ENCODE results near the gene SF3A1.
A peak's percentile ranks its signal among the peaks of the same experiment; 100 is the strongest.

SF3A1 gene

GRCh38 chr22:30321461-30321860 lies 35.2 kb downstream of the SF3A1 start:
- no peak for DNase-seq

GRCh38 chr22:30320021-30320556 lies 36.6 kb downstream of the SF3A1 start:
- DNase-seq = no peak

DNA sequence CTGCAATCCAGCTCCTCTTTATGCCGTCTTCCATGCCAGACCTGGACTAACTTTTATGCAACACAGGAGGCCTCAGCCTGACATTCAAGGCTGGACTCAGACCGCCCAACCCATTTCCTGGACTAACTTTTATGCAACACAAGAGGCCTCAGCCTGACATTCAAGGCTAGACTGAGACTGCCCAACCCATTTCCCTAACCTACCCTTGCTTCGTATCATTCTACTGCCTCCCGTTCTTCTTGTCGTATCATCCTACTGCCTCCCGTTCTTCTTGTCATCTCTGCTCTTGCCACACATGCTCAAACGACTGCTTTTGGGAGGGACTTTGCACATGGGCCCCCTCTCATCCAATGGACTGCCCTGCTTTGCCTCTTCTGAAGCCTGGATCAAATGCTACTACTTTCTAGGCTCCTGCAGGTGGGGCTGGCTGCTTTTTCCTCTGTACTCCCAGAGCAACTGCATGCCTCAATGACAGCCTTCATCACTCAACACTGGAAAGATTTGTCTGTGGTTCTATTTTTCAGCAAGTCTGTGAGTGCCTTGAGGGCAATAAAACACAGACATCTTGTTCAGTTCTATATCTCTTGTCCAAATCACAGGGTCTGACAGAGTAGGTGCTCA lies 37.8 kb downstream of the SF3A1 start:
- DNase-seq = no peak

- DNase-seq = no peak
Observed at GRCh38 chr22:30317778-30318177, 38.9 kb downstream of the SF3A1 start.

- DNase-seq = no peak
Observed at GRCh38 chr22:30315962-30316576, 40.6 kb downstream of the SF3A1 start.

DNA sequence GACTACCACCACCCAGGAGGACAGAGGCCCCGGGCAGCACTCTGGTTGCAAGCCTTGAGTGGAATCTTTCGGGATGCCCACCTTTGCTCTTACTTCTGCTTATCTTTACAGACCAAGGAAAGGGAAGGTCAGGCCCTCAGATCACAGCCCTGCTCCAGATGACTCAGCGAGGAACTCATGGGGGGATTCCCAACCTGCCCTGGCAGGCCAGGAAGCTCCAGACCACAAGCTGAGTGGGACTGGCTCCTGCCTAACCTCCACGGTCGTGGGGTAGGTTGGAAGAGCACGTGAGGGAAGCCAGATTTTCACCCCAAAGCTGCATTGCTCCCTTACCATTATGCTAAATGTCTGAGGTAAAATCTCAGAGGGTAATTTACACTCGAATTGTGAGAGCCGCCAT lies 41.8 kb downstream of the SF3A1 start:
- DNase-seq = peak; percentile 54 to 68

GRCh38 chr22:30313527-30314363 lies 42.9 kb downstream of the SF3A1 start:
- DNase-seq = no peak

DNA sequence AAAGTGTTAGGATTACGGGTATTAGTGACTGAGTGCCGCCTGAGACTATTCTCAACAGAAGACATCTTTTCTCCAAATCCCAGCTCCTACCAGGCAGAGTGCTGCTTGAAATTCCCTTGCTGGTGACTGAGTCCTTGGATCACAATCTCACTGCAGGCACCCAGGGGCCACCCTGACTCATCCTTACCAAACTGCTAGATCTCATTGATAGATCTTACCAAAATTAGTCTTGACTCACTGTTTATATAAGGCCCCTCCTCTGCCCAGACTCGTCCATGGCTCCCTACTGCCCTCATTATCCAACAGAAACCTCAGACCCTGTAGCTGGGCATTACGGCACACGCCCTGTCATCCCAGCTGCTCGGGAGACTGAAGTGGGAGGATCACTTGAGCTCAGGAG lies 44.6 kb downstream of the SF3A1 start:
- DNase-seq = no peak

DNA sequence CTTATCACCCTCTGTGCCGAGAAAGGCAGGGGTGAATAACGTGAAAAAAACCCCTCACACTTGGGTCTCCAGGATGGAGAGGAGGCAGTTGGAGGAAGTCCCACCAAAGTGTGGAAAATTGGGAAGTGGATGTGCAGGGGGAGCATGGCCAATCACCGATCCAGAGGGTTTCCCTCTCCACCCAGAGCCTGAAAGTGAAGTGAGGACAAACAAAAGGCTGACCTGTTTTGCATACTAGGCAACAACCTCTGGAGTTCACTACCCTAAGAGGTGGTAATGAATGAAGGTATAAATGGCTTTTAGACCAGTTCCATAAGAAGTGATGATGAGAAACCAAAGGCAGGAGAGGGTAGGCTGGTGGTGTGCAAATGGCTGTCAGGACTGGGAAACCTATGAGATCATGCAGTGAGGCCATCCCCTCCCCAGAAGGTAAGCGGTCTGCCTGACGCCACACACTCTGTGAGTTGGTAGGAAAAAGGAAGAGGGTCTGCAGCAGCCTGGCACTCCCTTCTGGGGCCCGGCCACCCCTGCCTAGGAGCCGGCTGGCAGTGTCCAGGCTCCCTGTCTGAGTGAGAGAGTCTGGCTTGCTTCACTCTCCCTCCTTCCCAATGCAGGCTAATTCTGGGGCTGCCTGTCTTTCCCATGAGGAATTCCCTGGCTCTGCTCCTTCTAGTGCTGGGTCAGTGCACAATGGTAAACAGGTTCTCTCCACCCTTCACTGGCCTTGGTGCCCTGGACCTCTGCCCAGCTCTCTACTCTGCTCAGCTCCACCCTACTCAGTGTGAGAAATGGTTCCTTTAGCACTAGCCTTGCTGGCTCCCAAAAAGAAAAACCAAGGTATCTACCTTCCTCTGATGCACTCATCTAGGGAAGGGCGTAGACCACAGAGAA lies 45.6 kb downstream of the SF3A1 start:
- DNase-seq = no peak

DNA sequence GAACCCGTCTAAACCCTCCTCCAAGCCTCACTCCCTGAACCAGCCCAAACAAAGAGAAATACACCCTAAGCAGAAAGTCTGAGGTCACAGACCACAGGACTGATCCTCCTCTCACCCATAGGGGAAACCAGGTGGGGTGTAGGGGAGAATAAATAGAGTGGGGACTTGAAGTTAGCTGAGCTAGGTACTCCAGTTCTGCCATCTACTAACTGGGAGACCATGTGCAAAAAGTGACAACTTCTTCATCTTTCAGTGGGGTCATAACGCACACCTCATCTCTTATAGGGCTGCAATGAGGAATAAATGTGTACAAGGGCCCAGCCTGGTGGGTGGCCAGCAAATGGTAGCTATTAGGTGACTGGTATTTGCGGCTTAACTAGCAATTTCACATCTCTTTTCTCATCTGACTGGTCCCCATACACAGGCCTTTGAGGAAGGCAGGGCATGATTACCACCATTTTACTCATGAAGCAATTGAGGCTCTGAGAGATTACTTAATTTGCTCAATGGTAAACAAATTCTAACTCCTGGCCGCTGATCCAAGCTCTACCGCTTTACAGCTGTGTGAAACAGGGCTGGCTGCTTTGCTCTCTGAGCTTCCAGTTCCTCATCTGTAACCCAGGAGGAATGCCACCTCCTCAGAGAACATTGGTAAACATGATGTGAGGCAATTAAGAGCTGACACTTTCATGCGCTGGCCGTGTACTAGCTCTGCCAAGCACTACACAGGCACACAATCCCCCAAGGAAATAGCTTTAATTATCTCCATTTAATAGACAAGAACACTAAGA lies 46.5 kb downstream of the SF3A1 start:
- DNase-seq = no peak

- DNase-seq = no peak
Observed at GRCh38 chr22:30308518-30309230, 48.0 kb downstream of the SF3A1 start.

- DNase-seq = no peak
Observed at GRCh38 chr22:30308093-30308492, 48.6 kb downstream of the SF3A1 start.

GRCh38 chr22:30307041-30307574 lies 49.6 kb downstream of the SF3A1 start:
- DNase-seq = no peak

- no peak for DNase-seq
Observed at GRCh38 chr22:30306627-30307011, 50.1 kb downstream of the SF3A1 start.

GRCh38 chr22:30305906-30306626 lies 50.6 kb downstream of the SF3A1 start:
- DNase-seq = no peak

DNA sequence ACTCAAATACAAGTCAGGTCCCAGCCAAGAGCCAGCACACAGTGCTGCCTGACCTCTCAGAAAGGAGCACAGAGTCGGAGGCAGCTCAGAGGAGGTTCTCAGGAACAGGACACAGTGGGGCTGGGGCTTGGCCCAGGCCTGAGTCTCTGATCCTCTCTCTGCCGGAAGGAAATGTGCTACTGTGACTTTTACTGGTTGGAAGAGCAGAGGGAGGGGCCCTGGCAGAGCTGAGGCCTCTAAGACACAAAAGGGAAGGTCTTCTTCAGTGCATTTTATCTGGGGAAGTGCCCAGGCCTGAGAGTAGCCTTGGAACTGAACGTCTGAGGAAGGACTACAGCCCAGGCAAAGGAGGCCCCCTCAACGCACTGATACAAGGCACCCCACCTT lies 51.2 kb downstream of the SF3A1 start:
- peak; percentile 36 to 56 for DNase-seq

DNA sequence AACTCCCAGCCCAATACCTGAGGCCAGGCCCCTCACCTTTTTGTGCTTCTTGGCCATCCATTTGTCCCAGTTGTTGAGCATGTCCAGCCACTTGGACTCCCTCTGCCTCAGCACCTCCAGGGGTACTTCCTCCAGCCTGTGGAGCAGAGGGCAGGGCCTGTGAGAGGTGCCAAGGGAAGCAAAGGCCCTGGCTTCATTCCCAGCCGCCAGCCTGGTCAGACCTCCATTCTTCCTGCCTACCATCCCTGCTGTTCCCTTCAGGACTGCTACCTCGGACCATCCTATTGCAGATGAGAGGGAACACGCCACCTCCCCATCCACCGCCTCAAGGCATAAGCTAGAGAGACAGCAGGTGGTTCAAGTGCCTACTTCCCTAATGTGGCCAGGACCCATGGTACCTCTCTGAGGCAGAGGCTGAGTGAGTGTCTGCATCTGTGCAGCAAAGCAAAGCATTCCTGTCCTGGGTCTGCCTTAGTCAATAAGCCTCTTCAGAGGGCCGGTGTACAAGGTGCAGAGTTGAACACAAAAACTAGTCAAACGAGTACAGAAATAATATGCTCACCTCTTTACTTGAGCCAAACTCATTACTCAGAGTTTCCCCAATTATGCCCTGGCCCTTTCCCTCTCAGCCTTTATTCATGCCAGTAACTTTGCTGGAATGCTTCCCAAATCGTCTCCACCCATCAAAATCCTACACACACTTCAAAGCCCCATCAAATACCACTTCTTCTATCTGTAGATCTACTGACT lies 52.0 kb downstream of the SF3A1 start:
- DNase-seq = no peak

DNA sequence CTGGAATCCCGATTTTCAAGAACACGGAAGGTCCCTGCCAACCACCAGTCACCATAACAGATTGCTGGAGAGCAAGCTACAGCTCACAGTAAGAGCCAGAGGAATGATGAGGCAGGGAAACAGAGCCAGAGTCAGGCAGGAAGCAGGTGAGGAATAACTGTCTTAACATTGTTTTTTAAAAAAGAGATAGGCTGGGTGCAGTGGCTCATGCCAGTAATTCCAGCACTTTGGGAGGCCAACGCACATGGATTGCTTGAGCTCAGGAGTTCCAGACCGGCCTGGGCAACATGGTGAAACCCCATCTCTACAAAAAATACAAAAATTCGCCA lies 53.9 kb downstream of the SF3A1 start:
- no peak for DNase-seq

DNA sequence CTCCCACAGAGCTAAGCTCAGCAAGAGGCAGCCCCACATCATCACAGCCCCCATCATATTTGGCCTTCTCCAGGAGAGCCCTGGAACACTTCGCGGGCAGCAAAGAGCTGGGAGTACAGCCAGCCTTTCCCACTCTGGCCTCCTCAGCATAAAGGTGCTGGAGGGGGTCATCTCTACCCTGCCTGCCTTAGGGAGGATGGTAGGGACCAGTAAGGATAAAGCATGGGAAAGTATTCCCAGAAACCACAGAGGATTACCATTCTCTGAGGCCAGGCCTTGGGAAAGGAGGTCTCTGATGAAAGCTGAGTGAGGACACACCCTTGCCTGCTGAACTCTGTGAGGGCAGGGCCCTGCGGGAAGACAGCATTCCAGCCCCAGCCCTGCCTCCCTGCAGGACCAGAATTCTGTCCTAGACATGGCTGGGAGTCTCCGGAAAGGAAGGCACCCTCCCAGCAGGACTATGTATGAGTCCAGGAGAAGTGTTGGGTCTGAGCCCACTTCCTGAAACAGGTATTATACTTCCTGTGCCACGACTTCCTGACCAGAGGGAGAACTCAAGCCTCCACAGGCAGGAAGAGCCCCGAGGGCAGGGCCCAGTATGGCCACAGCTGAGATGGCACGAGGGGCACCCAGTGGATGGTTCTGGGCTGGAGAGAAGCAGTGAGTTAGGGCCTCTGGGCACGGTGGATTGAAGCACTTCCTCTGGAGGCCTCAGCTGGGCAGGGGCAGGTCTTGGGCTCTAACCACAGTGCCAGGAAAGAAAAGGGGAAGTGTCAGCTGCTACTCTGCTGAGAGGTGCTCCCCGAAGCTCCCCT lies 54.5 kb downstream of the SF3A1 start:
- no peak for DNase-seq
